Endothelial cell of umbilical vein (primary cell): Measurements from ENCODE around the gene IPPK. TPM values are rescaled to one million over a fixed set of nuclear protein-coding genes. Genes with fewer than 3 reads are reported as not detected.

Experiments used
- BruUV-seq: library from RNA; stranded (reverse); fragments of 400-500 nt; replicated peaks from 2 replicates; lab custom pipeline; 2021; lab: Mats Ljungman, UMichigan
- CTCF ChIA-PET: fragments of 300-600, 350-600 bp; sonication (Branson Sonifier 250); formaldehyde crosslinking; loops from one replicate; lab custom pipeline; 2021; ENCODE audit warnings: antibody characterized with exemption, inconsistent platforms; lab: Charles Lee
- POLR2A ChIA-PET: fragments of 300-600, 350-600 bp; sonication (Branson Sonifier 250); formaldehyde crosslinking; loops from one replicate; lab custom pipeline; 2021; ENCODE audit warnings: antibody characterized with exemption, inconsistent platforms; lab: Charles Lee
- DNase-seq: peaks from one replicate; pipeline ENCODE4 v3.0.0-alpha.2; 2011; ENCODE audit warnings: low read depth, low spot score
- FAIRE-seq: peaks from 2 replicates; lab custom pipeline; 2011; peaks lifted over from hg19 to GRCh38; lab: Jason Lieb, UNC
- H2AFZ ChIP-seq: 2 replicates; pipeline ENCODE4 v1.6.0; 2012; ENCODE audit warnings: low read depth, low read length, control low read depth, inconsistent platforms
- H3K27ac ChIP-seq: 2 replicates; pipeline ENCODE4 v1.5.1; 2011; ENCODE audit warnings: low read depth, mild to moderate bottlenecking, control low read depth, low read length, moderate library complexity; ENCODE audit not compliant: insufficient read depth
- H3K27me3 ChIP-seq, 2 experiments: 2 replicates each; pipeline versions ENCODE4 v1.6.0 to v1.6.1; 2011; ENCODE audit warnings: low read length in 2 of 2, mixed read lengths in 1 of 2; ENCODE audit not compliant: control insufficient read depth in 2 of 2, insufficient read depth in 2 of 2
- H3K36me3 ChIP-seq, 2 experiments: 2 replicates in 1 of 2; 3 replicates in 1 of 2; pipeline ENCODE4 v1.5.1; 2011; ENCODE audit warnings: low read length in 2 of 2, mild to moderate bottlenecking in 1 of 2, moderate library complexity in 1 of 2; ENCODE audit not compliant: control insufficient read depth in 2 of 2, insufficient read depth in 2 of 2; ENCODE audit errors: extremely low read depth in 1 of 2
- H3K4me1 ChIP-seq: 3 replicates; pipeline ENCODE4 v1.5.1; 2011; ENCODE audit warnings: mild to moderate bottlenecking, low read length; ENCODE audit not compliant: control insufficient read depth, insufficient read depth; ENCODE audit errors: extremely low read depth
- H3K4me2 ChIP-seq: 2 replicates; pipeline ENCODE4 v1.6.1; 2011; ENCODE audit warnings: low read length, control low read depth, mixed read lengths; ENCODE audit not compliant: insufficient read depth
- H3K4me3 ChIP-seq, 3 experiments: fragments of 200-600 bp in 1 of 3; sonication (generic), shearing (Covaris generic) in 1 of 3; replicated peaks in 1 of 3; 2 replicates each; pipeline ENCODE4 v1.5.1; 2011 to 2016; ENCODE audit warnings: control low read depth in 3 of 3, low read length in 3 of 3, mild to moderate bottlenecking in 2 of 3, inconsistent platforms in 1 of 3, low read depth in 1 of 3, moderate library complexity in 1 of 3; ENCODE audit not compliant: insufficient read depth in 1 of 3
- H3K79me2 ChIP-seq: 2 replicates; pipeline ENCODE4 v1.6.0; 2012; ENCODE audit warnings: low read length, inconsistent platforms; ENCODE audit not compliant: control insufficient read depth, insufficient read depth
- H3K9ac ChIP-seq: replicated peaks from 2 replicates; pipeline ENCODE3; 2011; ENCODE audit warnings: low read length, control low read depth; ENCODE audit not compliant: insufficient read depth; ENCODE audit errors: extremely low read depth
- H3K9me1 ChIP-seq: replicated peaks from 3 replicates; pipeline ENCODE4 v1.6.0; 2011; ENCODE audit warnings: mild to moderate bottlenecking, low read length; ENCODE audit not compliant: control insufficient read depth, insufficient read depth; ENCODE audit errors: extremely low read depth
- H3K9me3 ChIP-seq: replicated peaks from 2 replicates; pipeline ENCODE4 v1.5.1; 2012; ENCODE audit warnings: low read length, inconsistent platforms; ENCODE audit not compliant: control insufficient read depth, insufficient read depth
- H4K20me1 ChIP-seq: replicated peaks from 2 replicates; pipeline ENCODE3; 2011; ENCODE audit warnings: mild to moderate bottlenecking, low read length; ENCODE audit not compliant: control insufficient read depth, insufficient read depth; ENCODE audit errors: extremely low read depth
- EZH2 ChIP-seq: IDR thresholded peaks from 2 replicates; pipeline ENCODE4 v1.6.1; 2012; ENCODE audit warnings: borderline replicate concordance, low read depth, mild to moderate bottlenecking, moderate library complexity, low read length, inconsistent platforms; ENCODE audit not compliant: severe bottlenecking
- FOS ChIP-seq: IDR thresholded peaks from 2 replicates; pipeline ENCODE4 v1.6.1; 2011; ENCODE audit warnings: mild to moderate bottlenecking, low read length, moderate library complexity, borderline replicate concordance; ENCODE audit not compliant: insufficient read depth
- GATA2 ChIP-seq: IDR thresholded peaks from 2 replicates; pipeline ENCODE4 v1.7.0; 2011; ENCODE audit warnings: low read depth, mild to moderate bottlenecking, moderate library complexity, mixed read lengths, low read length; ENCODE audit not compliant: insufficient read length, insufficient read depth
- JUN ChIP-seq: IDR thresholded peaks from 2 replicates; pipeline ENCODE4 v1.6.1; 2011; ENCODE audit warnings: borderline replicate concordance, low read depth; ENCODE audit not compliant: insufficient read length, insufficient read depth
- MAX ChIP-seq: IDR thresholded peaks from 2 replicates; pipeline ENCODE4 v1.6.1; 2011; ENCODE audit not compliant: insufficient read depth, insufficient read length
- MYC ChIP-seq: IDR thresholded peaks from one replicate; pipeline ENCODE4 v1.6.1; 2011; ENCODE audit warnings: mild to moderate bottlenecking, low read depth, low read length
- POLR2A ChIP-seq: IDR thresholded peaks from 2 replicates; pipeline ENCODE4 v1.6.1; 2012; ENCODE audit warnings: low read depth, mild to moderate bottlenecking, control low read depth, low read length
- POLR2AphosphoS5 ChIP-seq: IDR thresholded peaks from 2 replicates; pipeline ENCODE4 v1.6.1; 2012; ENCODE audit warnings: low read depth, mild to moderate bottlenecking, control low read depth, low read length, moderate library complexity; ENCODE audit not compliant: insufficient read depth
- dilution Hi-C: fragments of 300-500 bp; cut with MboI; formaldehyde crosslinking; loops from one replicate; pipeline ENCODE4 v1.15.0; 2019; ENCODE audit warnings: low sequenced_read_pairs; ENCODE audit not compliant: extremely low pct_ligation_motif_present
- intact Hi-C: fragments of 100-400 bp; cut with micrococcal nuclease; formaldehyde crosslinking; loops from one replicate; pipeline ENCODE4 v1.10.0; 2022
- polyA plus RNA-seq, 4 experiments: library from polyadenylated mRNA; depleted of rRNA in 3 of 4; stranded (reverse) in 3 of 4; unstranded in 1 of 4; fragments of >200 nt; gene quantifications; 2 replicates each; pipeline versions ENCODE4 v1.2.1 to v1.2.3, GENCODE V29; 2011 to 2012; ENCODE audit warnings: missing spikeins in 1 of 4
- total RNA-seq: library from RNA; stranded (reverse); gene quantifications from 2 replicates; pipeline ENCODE4 v1.2.3, GENCODE V29; 2021

The IPPK gene
- total and polyA plus RNA-seq, 2 donors (not counting 3 experiments of a cell fraction or from before 2014, with no cell fraction given): 14.0 to 28.0 TPM

DNA sequence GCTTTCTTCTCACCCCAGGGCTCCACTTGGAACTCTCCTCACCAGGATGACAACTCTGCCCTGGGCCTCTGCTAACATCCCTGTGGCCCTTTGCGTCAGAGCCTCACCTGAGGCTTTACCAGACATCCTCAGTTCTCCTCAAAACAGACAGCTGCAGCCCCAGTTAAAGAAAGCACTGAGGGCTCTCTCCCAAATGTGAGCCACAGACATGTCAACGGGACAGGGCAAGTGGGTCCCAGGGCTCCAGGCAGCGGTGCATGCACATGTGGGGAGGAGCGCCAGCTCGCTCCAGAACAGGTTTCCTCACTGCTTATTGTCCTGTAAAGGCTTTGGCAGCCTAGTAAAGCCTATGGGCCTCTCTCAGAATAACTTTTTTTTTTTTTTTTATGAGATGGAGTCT, 37.3 kb downstream of the IPPK start:
- POLR2A ChIA-PET: no interaction called here
- FAIRE-seq (no peak), DNase-seq (no peak)
- H4K20me1 ChIP-seq: no peaks in the 10 kb centered on the region
- no peak overlapping the region for H3K4me3 ChIP-seq
- no peak overlapping the region for H3K4me2 ChIP-seq
- BruUV-seq: no TSS peak
- CTCF ChIA-PET: interaction anchor here (1.7 to 4.0 kb wide), 3 partner anchors 131 to 493 kb away, joined by 5 to 26 read pairs (median 13); no protein-coding TSS in a partner anchor
- H3K9ac ChIP-seq: no peak overlapping the region
- H3K27me3 ChIP-seq: no peaks in the 10 kb centered on the region
- H3K9me1 ChIP-seq: no peaks in the 10 kb centered on the region
- H3K27ac ChIP-seq: no peak overlapping the region
- H3K36me3 ChIP-seq: peaks cover 8 to 21% of the 10 kb centered on the region in 2 experiments
- no peaks in the 10 kb centered on the region for H3K4me1 ChIP-seq
- no peaks in the 10 kb centered on the region for H3K9me3 ChIP-seq
- H3K79me2 ChIP-seq: peaks cover under 1% of the 10 kb centered on the region
- TF ChIP-seq MAX (no peak), POLR2AphosphoS5 (no peak), JUN (no peak), MYC (no peak), FOS (no peak), POLR2A (no peak), GATA2 (no peak), EZH2 (no peak)
- dilution Hi-C loops (no loop called here), intact Hi-C loops (loop anchor here (5.0 to 10.0 kb wide), 2 partner anchors 290 to 378 kb away; no protein-coding TSS in a partner anchor)
- no peak overlapping the region for H2AFZ ChIP-seq
